Measurements from ENCODE around the gene NKX1-1.

DNA sequence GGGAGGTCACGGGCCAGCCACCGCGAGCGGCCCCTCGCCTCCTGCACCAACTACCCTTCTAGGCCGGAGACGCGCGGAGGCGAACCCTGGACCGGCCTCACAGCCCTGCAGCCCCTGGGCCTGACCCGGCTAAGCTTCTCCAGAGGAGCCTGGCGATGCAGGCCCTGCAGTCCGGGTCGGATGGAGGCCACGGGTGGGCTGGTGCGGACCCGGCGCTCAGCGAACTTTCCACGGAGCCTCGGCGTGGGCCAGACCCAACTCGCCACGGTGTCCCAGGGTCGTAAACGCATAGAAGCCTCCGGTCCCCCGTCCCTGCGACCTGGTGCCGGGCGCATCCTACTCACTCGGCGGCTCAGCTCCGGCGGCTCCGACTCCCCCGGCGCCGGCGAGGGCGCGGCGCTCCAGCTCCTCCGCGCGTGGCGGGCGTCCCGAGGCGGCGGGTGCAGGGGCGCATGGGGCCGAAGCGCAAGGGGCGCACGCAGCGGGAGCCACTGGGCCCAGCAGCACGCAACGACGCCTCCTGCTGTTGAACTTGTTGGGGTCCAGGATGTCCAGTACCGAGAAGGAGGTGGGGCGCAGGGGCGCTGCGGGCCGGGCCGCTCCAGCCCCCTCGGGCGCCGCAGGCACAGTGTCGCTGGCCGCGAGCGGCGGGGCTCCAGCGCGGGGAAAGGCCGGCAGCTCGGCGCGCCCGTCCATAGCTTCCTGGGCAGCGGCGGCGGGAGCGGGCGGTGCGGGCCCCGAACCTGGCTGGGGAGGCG lies 427 bp downstream of the NKX1-1 start:
- peak in 1 of 2 experiments; percentile 33; a peak in 1 of 4 replicates for TF ChIP-seq CTCF (conservative IDR thresholded peaks at IDR 0.05; ENCODE audit: low read depth in 2 of 2)
- peak; percentile 86 for TF ChIP-seq EZH2 (IDR thresholded peaks at IDR 0.05; ENCODE audit: low read depth, unreplicated experiment)
- TF ChIP-seq EZH2phosphoT487 (IDR thresholded peaks at IDR 0.05; ENCODE audit: unreplicated experiment), result peak; percentile 84
- no peak for TF ChIP-seq JUNB (IDR thresholded peaks at IDR 0.05; ENCODE audit: unreplicated experiment)
- TF ChIP-seq CREB1 (CRISPR knock-in tag; IDR thresholded peaks at IDR 0.05; ENCODE audit: low read depth), result no peak
- TF ChIP-seq POLR2AphosphoS5 (IDR thresholded peaks at IDR 0.05; ENCODE audit: low read depth), result no peak
- no peak for TF ChIP-seq REST (IDR thresholded peaks at IDR 0.05; ENCODE audit: unreplicated experiment)
- no peak for TF ChIP-seq NANOG (IDR thresholded peaks at IDR 0.05; ENCODE audit: borderline replicate concordance)
- no peak for TF ChIP-seq STAT1 (IDR thresholded peaks at IDR 0.05; ENCODE audit: unreplicated experiment)
- TF ChIP-seq ZNF331 (CRISPR knock-in tag; IDR thresholded peaks at IDR 0.05; ENCODE audit: low read depth), result no peak
- TF ChIP-seq ZNF114 (CRISPR knock-in tag; IDR thresholded peaks at IDR 0.05), result no peak
- no peak for TF ChIP-seq ETS1 (IDR thresholded peaks at IDR 0.05)
- TF ChIP-seq, protein P1, sequence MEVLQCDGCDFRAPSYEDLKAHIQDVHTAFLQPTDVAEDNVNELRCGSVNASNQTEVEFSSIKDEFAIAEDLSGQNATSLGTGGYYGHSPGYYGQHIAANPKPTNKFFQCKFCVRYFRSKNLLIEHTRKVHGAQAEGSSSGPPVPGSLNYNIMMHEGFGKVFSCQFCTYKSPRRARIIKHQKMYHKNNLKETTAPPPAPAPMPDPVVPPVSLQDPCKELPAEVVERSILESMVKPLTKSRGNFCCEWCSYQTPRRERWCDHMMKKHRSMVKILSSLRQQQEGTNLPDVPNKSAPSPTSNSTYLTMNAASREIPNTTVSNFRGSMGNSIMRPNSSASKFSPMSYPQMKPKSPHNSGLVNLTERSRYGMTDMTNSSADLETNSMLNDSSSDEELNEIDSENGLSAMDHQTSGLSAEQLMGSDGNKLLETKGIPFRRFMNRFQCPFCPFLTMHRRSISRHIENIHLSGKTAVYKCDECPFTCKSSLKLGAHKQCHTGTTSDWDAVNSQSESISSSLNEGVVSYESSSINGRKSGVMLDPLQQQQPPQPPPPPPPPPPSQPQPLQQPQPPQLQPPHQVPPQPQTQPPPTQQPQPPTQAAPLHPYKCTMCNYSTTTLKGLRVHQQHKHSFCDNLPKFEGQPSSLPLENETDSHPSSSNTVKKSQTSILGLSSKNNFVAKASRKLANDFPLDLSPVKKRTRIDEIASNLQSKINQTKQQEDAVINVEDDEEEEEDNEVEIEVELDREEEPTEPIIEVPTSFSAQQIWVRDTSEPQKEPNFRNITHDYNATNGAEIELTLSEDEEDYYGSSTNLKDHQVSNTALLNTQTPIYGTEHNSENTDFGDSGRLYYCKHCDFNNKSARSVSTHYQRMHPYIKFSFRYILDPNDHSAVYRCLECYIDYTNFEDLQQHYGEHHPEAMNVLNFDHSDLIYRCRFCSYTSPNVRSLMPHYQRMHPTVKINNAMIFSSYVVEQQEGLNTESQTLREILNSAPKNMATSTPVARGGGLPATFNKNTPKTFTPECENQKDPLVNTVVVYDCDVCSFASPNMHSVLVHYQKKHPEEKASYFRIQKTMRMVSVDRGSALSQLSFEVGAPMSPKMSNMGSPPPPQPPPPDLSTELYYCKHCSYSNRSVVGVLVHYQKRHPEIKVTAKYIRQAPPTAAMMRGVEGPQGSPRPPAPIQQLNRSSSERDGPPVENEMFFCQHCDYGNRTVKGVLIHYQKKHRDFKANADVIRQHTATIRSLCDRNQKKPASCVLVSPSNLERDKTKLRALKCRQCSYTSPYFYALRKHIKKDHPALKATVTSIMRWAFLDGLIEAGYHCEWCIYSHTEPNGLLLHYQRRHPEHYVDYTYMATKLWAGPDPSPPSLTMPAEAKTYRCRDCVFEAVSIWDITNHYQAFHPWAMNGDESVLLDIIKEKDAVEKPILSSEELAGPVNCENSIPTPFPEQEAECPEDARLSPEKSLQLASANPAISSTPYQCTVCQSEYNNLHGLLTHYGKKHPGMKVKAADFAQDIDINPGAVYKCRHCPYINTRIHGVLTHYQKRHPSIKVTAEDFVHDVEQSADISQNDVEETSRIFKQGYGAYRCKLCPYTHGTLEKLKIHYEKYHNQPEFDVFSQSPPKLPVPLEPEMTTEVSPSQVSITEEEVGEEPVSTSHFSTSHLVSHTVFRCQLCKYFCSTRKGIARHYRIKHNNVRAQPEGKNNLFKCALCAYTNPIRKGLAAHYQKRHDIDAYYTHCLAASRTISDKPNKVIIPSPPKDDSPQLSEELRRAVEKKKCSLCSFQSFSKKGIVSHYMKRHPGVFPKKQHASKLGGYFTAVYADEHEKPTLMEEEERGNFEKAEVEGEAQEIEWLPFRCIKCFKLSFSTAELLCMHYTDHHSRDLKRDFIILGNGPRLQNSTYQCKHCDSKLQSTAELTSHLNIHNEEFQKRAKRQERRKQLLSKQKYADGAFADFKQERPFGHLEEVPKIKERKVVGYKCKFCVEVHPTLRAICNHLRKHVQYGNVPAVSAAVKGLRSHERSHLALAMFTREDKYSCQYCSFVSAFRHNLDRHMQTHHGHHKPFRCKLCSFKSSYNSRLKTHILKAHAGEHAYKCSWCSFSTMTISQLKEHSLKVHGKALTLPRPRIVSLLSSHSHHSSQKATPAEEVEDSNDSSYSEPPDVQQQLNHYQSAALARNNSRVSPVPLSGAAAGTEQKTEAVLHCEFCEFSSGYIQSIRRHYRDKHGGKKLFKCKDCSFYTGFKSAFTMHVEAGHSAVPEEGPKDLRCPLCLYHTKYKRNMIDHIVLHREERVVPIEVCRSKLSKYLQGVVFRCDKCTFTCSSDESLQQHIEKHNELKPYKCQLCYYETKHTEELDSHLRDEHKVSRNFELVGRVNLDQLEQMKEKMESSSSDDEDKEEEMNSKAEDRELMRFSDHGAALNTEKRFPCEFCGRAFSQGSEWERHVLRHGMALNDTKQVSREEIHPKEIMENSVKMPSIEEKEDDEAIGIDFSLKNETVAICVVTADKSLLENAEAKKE (CRISPR knock-in tag; IDR thresholded peaks at IDR 0.05), result no peak
